H1 (cell line): Measurements from ENCODE around the gene CAVIN1. TPM values are rescaled to one million over a fixed set of nuclear protein-coding genes. Genes with fewer than 3 reads are reported as not detected.

ENCODE experiments used
- CTCF ChIA-PET: fragments of 300-600 bp; sonication (Branson Sonifier 250); formaldehyde crosslinking; loops from one replicate; lab custom pipeline; 2021; ENCODE audit not compliant: partially characterized antibody; lab: Charles Lee
- POLR2A ChIA-PET: fragments of 300-600 bp; sonication (Branson Sonifier 250); formaldehyde crosslinking; loops from one replicate; lab custom pipeline; 2021; ENCODE audit warnings: inconsistent platforms; ENCODE audit not compliant: partially characterized antibody; lab: Charles Lee
- DNase-seq, 2 experiments: peaks; one replicate each; pipeline versions ENCODE4 v3.0.0 to v3.0.0-alpha.2; 2010 to 2022; ENCODE audit warnings: low spot score in 2 of 2, low read depth in 1 of 2, mixed read lengths in 1 of 2
- FAIRE-seq: peaks from 2 replicates; lab custom pipeline; 2011; peaks lifted over from hg19 to GRCh38; lab: Jason Lieb, UNC
- H2AFZ ChIP-seq: 2 replicates; pipeline ENCODE4 v1.8.1; 2012; ENCODE audit warnings: low read length, inconsistent platforms
- H2AK5ac ChIP-seq: 2 replicates; pipeline ENCODE4 v1.6.1; 2013; ENCODE audit warnings: low read depth, low read length
- H2BK120ac ChIP-seq: replicated peaks from 2 replicates; pipeline ENCODE3; 2013; ENCODE audit warnings: low read depth, low read length, inconsistent platforms
- H2BK12ac ChIP-seq: 2 replicates; pipeline ENCODE4 v1.6.1; 2013; ENCODE audit warnings: low read depth, low read length
- H2BK15ac ChIP-seq: 2 replicates; pipeline ENCODE4 v1.6.1; 2013; ENCODE audit warnings: low read length
- H2BK20ac ChIP-seq: 2 replicates; pipeline ENCODE4 v1.6.1; 2013; ENCODE audit warnings: low read length
- H2BK5ac ChIP-seq: 2 replicates; pipeline ENCODE4 v1.6.1; 2013; ENCODE audit warnings: low read depth, low read length
- H3K14ac ChIP-seq: 2 replicates; pipeline ENCODE4 v1.6.1; 2013; ENCODE audit warnings: inconsistent platforms; ENCODE audit not compliant: insufficient read length
- H3K18ac ChIP-seq: 2 replicates; pipeline ENCODE4 v1.6.1; 2013; ENCODE audit warnings: low read length; ENCODE audit errors: extremely low read depth
- H3K23ac ChIP-seq: 2 replicates; pipeline ENCODE4 v1.6.1; 2013; ENCODE audit warnings: inconsistent platforms; ENCODE audit not compliant: insufficient read length
- H3K23me2 ChIP-seq: 2 replicates; pipeline ENCODE4 v1.6.1; 2013; ENCODE audit warnings: low read depth, low read length
- H3K27ac ChIP-seq: 2 replicates; pipeline ENCODE4 v1.6.1; 2011; ENCODE audit warnings: low read depth, low read length, inconsistent platforms
- H3K27me3 ChIP-seq, 4 experiments: replicated peaks in 1 of 4; 1 replicate in 1 of 4; 2 replicates in 3 of 4; pipeline versions ENCODE4 v1.6.1 to v1.8.1; 2011 to 2013; ENCODE audit warnings: low read length in 3 of 4, mild to moderate bottlenecking in 3 of 4, inconsistent platforms in 2 of 4, mixed read lengths in 2 of 4, moderate library complexity in 1 of 4; ENCODE audit not compliant: control insufficient read depth in 3 of 4, insufficient read depth in 3 of 4; ENCODE audit errors: extremely low read depth in 1 of 4
- H3K36me3 ChIP-seq, 4 experiments: 2 replicates each; pipeline versions ENCODE4 v1.6.1 to v1.8.1; 2011 to 2013; ENCODE audit warnings: mild to moderate bottlenecking in 4 of 4, low read length in 3 of 4, moderate library complexity in 2 of 4, control low read depth in 1 of 4, inconsistent platforms in 1 of 4; ENCODE audit not compliant: insufficient read depth in 4 of 4, control insufficient read depth in 2 of 4
- H3K4ac ChIP-seq: replicated peaks from 2 replicates; pipeline ENCODE3; 2013; ENCODE audit warnings: low read length, low read depth, mixed read lengths, inconsistent platforms; ENCODE audit not compliant: insufficient read length
- H3K4me1 ChIP-seq, 4 experiments: replicated peaks in 1 of 4; 1 replicate in 1 of 4; 2 replicates in 3 of 4; pipeline versions ENCODE4 v1.6.1 to v1.8.1; 2011 to 2013; ENCODE audit warnings: low read length in 3 of 4, inconsistent platforms in 2 of 4, mixed read lengths in 1 of 4; ENCODE audit not compliant: insufficient read depth in 4 of 4, control insufficient read depth in 3 of 4
- H3K4me2 ChIP-seq, 2 experiments: 2 replicates each; pipeline versions ENCODE4 v1.6.1 to v1.8.1; 2011 to 2013; ENCODE audit warnings: low read depth in 2 of 2, low read length in 2 of 2, control low read depth in 1 of 2, inconsistent platforms in 1 of 2, mild to moderate bottlenecking in 1 of 2; ENCODE audit not compliant: insufficient read depth in 1 of 2
- H3K4me3 ChIP-seq, 4 experiments: fragments of 200-600, 300-600 bp in 1 of 4; sonication (generic), shearing (Covaris generic), sonication (Bioruptor Twin) in 1 of 4; 2 replicates each; pipeline versions ENCODE4 v1.5.1 to v1.8.1; 2011 to 2016; ENCODE audit warnings: low read length in 4 of 4, low read depth in 3 of 4, control low read depth in 2 of 4, inconsistent platforms in 2 of 4, mild to moderate bottlenecking in 2 of 4, mixed read lengths in 1 of 4, moderate library complexity in 1 of 4; ENCODE audit not compliant: insufficient read depth in 2 of 4; ENCODE audit errors: extremely low read depth in 1 of 4
- H3K56ac ChIP-seq: replicated peaks from 2 replicates; pipeline ENCODE3; 2013; ENCODE audit warnings: low read depth, mild to moderate bottlenecking, mixed read lengths, low read length, inconsistent platforms; ENCODE audit not compliant: insufficient read length
- H3K79me1 ChIP-seq: 2 replicates; pipeline ENCODE4 v1.6.1; 2013; ENCODE audit warnings: low read depth, low read length, control low read depth
- H3K79me2 ChIP-seq, 2 experiments: 2 replicates each; pipeline versions ENCODE4 v1.6.1 to v1.8.1; 2012 to 2013; ENCODE audit warnings: low read length in 2 of 2, mild to moderate bottlenecking in 2 of 2, inconsistent platforms in 1 of 2; ENCODE audit not compliant: insufficient read depth in 2 of 2, control insufficient read depth in 1 of 2
- H3K9ac ChIP-seq, 4 experiments: replicated peaks in 1 of 4; 1 replicate in 1 of 4; 2 replicates in 3 of 4; pipeline versions ENCODE4 v1.6.1 to v1.8.1; 2011 to 2013; ENCODE audit warnings: low read depth in 3 of 4, low read length in 3 of 4, control low read depth in 2 of 4, mild to moderate bottlenecking in 2 of 4, moderate library complexity in 2 of 4, inconsistent platforms in 1 of 4; ENCODE audit errors: extremely low read depth in 1 of 4
- H3K9me3 ChIP-seq, 2 experiments: 2 replicates each; pipeline versions ENCODE4 v1.6.1 to v1.8.1; 2012 to 2013; ENCODE audit warnings: mild to moderate bottlenecking in 2 of 2, moderate library complexity in 2 of 2, control low read depth in 1 of 2, inconsistent platforms in 1 of 2, low read depth in 1 of 2, low read length in 1 of 2, mixed read lengths in 1 of 2; ENCODE audit not compliant: insufficient read depth in 2 of 2
- H4K20me1 ChIP-seq, 2 experiments: replicated peaks in 1 of 2; 2 replicates each; pipeline versions ENCODE3 to v1.8.1; 2011 to 2013; ENCODE audit warnings: inconsistent platforms in 2 of 2, low read length in 2 of 2, mild to moderate bottlenecking in 1 of 2; ENCODE audit not compliant: insufficient read depth in 2 of 2, control insufficient read depth in 1 of 2
- H4K5ac ChIP-seq: 2 replicates; pipeline ENCODE4 v1.6.1; 2013; ENCODE audit warnings: low read length, low read depth, mixed read lengths, inconsistent platforms; ENCODE audit not compliant: insufficient read length
- H4K8ac ChIP-seq: 2 replicates; pipeline ENCODE4 v1.8.0; 2013; ENCODE audit warnings: mild to moderate bottlenecking, moderate library complexity, low read length, inconsistent platforms; ENCODE audit not compliant: insufficient read depth; ENCODE audit errors: extremely low read depth
- H4K91ac ChIP-seq: replicated peaks from 2 replicates; pipeline ENCODE3; 2013; ENCODE audit warnings: low read length, mixed read lengths, inconsistent platforms; ENCODE audit not compliant: insufficient read length
- ASH2L ChIP-seq: fragments of 200-600, 300-600 bp; sonication (generic); IDR thresholded peaks from one replicate; pipeline ENCODE4 v1.7.1; 2017; ENCODE audit warnings: low read length
- KDM5A ChIP-seq: fragments of 200-600 bp; IDR thresholded peaks from 2 replicates; pipeline ENCODE4 v1.7.1; 2012; ENCODE audit warnings: mild to moderate bottlenecking, low read length, inconsistent platforms, mixed read lengths
- NRF1 ChIP-seq: IDR thresholded peaks from 2 replicates; pipeline ENCODE4 v1.6.1; 2011; ENCODE audit warnings: mild to moderate bottlenecking, low read depth, low read length, improper control_type of control experiment
- RFX5 ChIP-seq: IDR thresholded peaks from 2 replicates; pipeline ENCODE4 v1.6.1; 2011; ENCODE audit warnings: low read depth, low read length, improper control_type of control experiment, borderline replicate concordance
- RXRA ChIP-seq: IDR thresholded peaks from 2 replicates; pipeline ENCODE4 v1.6.1; 2011; ENCODE audit warnings: low read depth, mild to moderate bottlenecking, low read length, moderate library complexity; ENCODE audit not compliant: insufficient read depth
- SIRT6 ChIP-seq: IDR thresholded peaks from one replicate; pipeline ENCODE4 v1.7.1; 2012; ENCODE audit warnings: low read length, inconsistent platforms
- SP4 ChIP-seq: IDR thresholded peaks from 2 replicates; pipeline ENCODE4 v1.6.1; 2012; ENCODE audit warnings: low read length, inconsistent platforms
- WGBS, 2 experiments: shearing (Covaris generic) in 1 of 2; methylation state at CpG; one replicate each; pipeline versions ENCODE4 v1.1.6 to v1.1.7; 2013 to 2015; ENCODE audit warnings: low lambda C conversion rate in 2 of 2, mixed read lengths in 2 of 2, inconsistent platforms in 1 of 2, low coverage in 1 of 2, missing lambda C conversion rate in 1 of 2; ENCODE audit not compliant: insufficient replicate concordance in 2 of 2, insufficient coverage in 1 of 2, insufficient read length in 1 of 2; ENCODE audit errors: extremely low coverage in 1 of 2, missing lambda C conversion rate in 1 of 2; 5-methylcytosine and 5-hydroxymethylcytosine counted together
- polyA plus RNA-seq, 7 experiments: library from polyadenylated mRNA; depleted of rRNA in 3 of 7; stranded (reverse) in 5 of 7; unstranded in 2 of 7; fragments of >200 nt in 5 of 7; fragments of 200-250 nt in 2 of 7; gene quantifications; 1 replicate in 5 of 7; 2 replicates in 1 of 7; 4 replicates in 1 of 7; pipeline versions ENCODE4 v1.2.1 to v1.2.3, GENCODE V29; 2011 to 2013; ENCODE audit warnings: missing spikeins in 2 of 7, mixed read lengths in 2 of 7
- total RNA-seq: library from RNA; stranded (reverse); fragmentation: NEBNext Ultra II Directional; extraction: Animal tissue kit (Norgen Biotek cat#: 25700); gene quantifications from 2 replicates; pipeline ENCODE4 v1.2.1, GENCODE V29; 2021

Gene CAVIN1
- total and polyA plus RNA-seq, 2 of the 8 experiments (the other 6 are each of a cell fraction or from before 2014, with no cell fraction given) = 16.2 to 41.6 TPM

- H3K4me2 ChIP-seq = peak overlapping the region; percentile 46 to 54
- H2AFZ ChIP-seq = no peak overlapping the region
Observed at GRCh38 chr17:42378959-42379594, 44.0 kb downstream of the CAVIN1 start.

More at GRCh38 chr17:42378959-42379594, 44.0 kb downstream of the CAVIN1 start:
- Histone ChIP-seq H3K4me1 (peaks cover 0 to 10% (median 6%) of the 10 kb centered on the region in 4 experiments; a peak in 4 of 7 replicates), H2BK120ac (peak overlapping the region; percentile 75), H3K27ac (peak overlapping the region; percentile 39), H3K9ac (peak overlapping the region in 1 of 4 experiments; percentile 24; a peak in 1 of 7 replicates), H3K23ac (no peak overlapping the region), H3K27me3 (no peaks in the 10 kb centered on the region), H3K79me2 (peaks cover 0 to 92% of the 10 kb centered on the region in 2 experiments), H3K14ac (peak overlapping the region; percentile 56), H3K9me3 (no peaks in the 10 kb centered on the region), H3K79me1 (no peaks in the 10 kb centered on the region; the same call in 1 of the 2 replicates), H3K23me2 (no peaks in the 10 kb centered on the region; the same call in 1 of the 2 replicates), H3K56ac (no peak overlapping the region), H4K8ac (no peak overlapping the region), H3K4me3 (0 out of 8 replicates have a peak overlapping the region, but pooled peaks of 1 of the 4 experiments have one; percentile 6), H3K36me3 (no peaks in the 10 kb centered on the region), H2BK12ac (no peak overlapping the region; the same call in 1 of the 2 replicates), H4K91ac (no peak overlapping the region), H3K4ac (no peak overlapping the region), H2BK20ac (no peak overlapping the region), H3K18ac (peak overlapping the region; percentile 57; the same call in 1 of the 2 replicates), H2BK5ac (peak overlapping the region; percentile 57; the same call in 1 of the 2 replicates), H2BK15ac (no peak overlapping the region), H2AK5ac (no peak overlapping the region), H4K5ac (peak overlapping the region; percentile 16), H4K20me1 (peaks cover 0 to 12% of the 10 kb centered on the region in 2 experiments)
- ChIA-PET POLR2A (interaction anchor here (0.9 to 1.8 kb wide), 4 partner anchors 9 to 17 kb away, joined by 3 to 6 read pairs (median 5); partner anchors contain the start of gene STAT3), CTCF (interaction anchor here (0.6 to 1.9 kb wide), 5 partner anchors 10 to 69 kb away, joined by 3 to 5 read pairs (median 4); no protein-coding TSS in a partner anchor)
- FAIRE-seq (no peak), DNase-seq (no peak)
- TF ChIP-seq SP4 (no peak), KDM5A (no peak), ASH2L (peak; percentile 19), SIRT6 (no peak), RFX5 (no peak), RXRA (no peak), NRF1 (no peak)
- 62% methylated on average over 6 of the region's 6 CpGs; no CpG with 5 or more reads in 1 of the 2 experiments for WGBS, 2 experiments
